PC-3 (cell line): ENCODE measurements around the gene FANCC. TPM values are rescaled to one million over a fixed set of nuclear protein-coding genes. Genes with fewer than 3 reads are reported as not detected.
A peak's percentile ranks its signal among the peaks of the same experiment; 100 is the strongest.

Source experiments
- ATAC-seq: fragments of 200-7000 bp; cut with Tn5 transposase; 2 replicates; pipeline ENCODE4 v1.9.1; 2020; ENCODE audit warnings: mild to moderate bottlenecking, moderate library complexity
- BruUV-seq: library from RNA; stranded (reverse); fragments of 400-500 nt; replicated peaks from 2 replicates; lab custom pipeline; 2021; lab: Mats Ljungman, UMichigan
- CTCF ChIA-PET: fragments of 300-600 bp; sonication (Branson Sonifier 250); formaldehyde crosslinking; loops from one replicate; lab custom pipeline; 2022; ENCODE audit warnings: antibody characterized with exemption; lab: Charles Lee
- POLR2A ChIA-PET: fragments of 300-600 bp; sonication (Branson Sonifier 250); formaldehyde crosslinking; loops from one replicate; lab custom pipeline; 2022; ENCODE audit warnings: antibody characterized with exemption; ENCODE audit not compliant: unreplicated experiment; lab: Charles Lee
- DNase-seq: peaks from one replicate; pipeline ENCODE4 v3.0.0-alpha.2; 2015
- H2AFZ ChIP-seq: fragments of 300-600 bp; sonication (generic); 2 replicates; pipeline ENCODE4 v1.6.0; 2016; ENCODE audit warnings: antibody characterized with exemption, low read length
- H3F3A ChIP-seq: fragments of 300-600 bp; sonication (generic); one replicate; pipeline ENCODE4 v1.6.0; 2017; ENCODE audit warnings: antibody characterized with exemption, low read length, control low read depth, mild to moderate bottlenecking; ENCODE audit not compliant: unreplicated experiment
- H3K27ac ChIP-seq: fragments of 300-600 bp; sonication (generic); 2 replicates; pipeline ENCODE4 v1.5.1; 2016; ENCODE audit warnings: mild to moderate bottlenecking, low read length
- H3K27me3 ChIP-seq: fragments of 300-600 bp; sonication (generic); 2 replicates; pipeline ENCODE4 v1.6.1; 2016; ENCODE audit warnings: low read length, mixed read lengths
- H3K36me3 ChIP-seq: fragments of 300-600 bp; sonication (generic); 2 replicates; pipeline ENCODE4 v1.6.1; 2016; ENCODE audit warnings: low read depth, mixed run types, low read length, mixed read lengths
- H3K4me1 ChIP-seq: fragments of 300-600 bp; sonication (generic); 2 replicates; pipeline ENCODE4 v1.5.1; 2016; ENCODE audit warnings: low read length; ENCODE audit not compliant: insufficient read depth
- H3K4me2 ChIP-seq: fragments of 300-600 bp; sonication (generic); 2 replicates; pipeline ENCODE4 v1.6.0; 2016; ENCODE audit warnings: low read length
- H3K4me3 ChIP-seq: fragments of 300-600 bp; sonication (generic); 2 replicates; pipeline ENCODE4 v1.5.1; 2016; ENCODE audit warnings: mild to moderate bottlenecking, low read length, mixed read lengths
- H3K79me2 ChIP-seq: fragments of 300-600 bp; sonication (generic); 2 replicates; pipeline ENCODE4 v1.6.1; 2017; ENCODE audit warnings: low read length, mixed read lengths
- H3K9ac ChIP-seq: fragments of 300-600 bp; sonication (generic); 2 replicates; pipeline ENCODE4 v1.6.0; 2016; ENCODE audit warnings: mild to moderate bottlenecking, low read length
- H3K9me2 ChIP-seq: fragments of 300-600 bp; sonication (generic); replicated peaks from 2 replicates; pipeline ENCODE4 v1.6.1; 2016; ENCODE audit warnings: mixed run types, low read length, mixed read lengths
- H3K9me3 ChIP-seq: fragments of 300-600 bp; sonication (generic); 2 replicates; pipeline ENCODE4 v1.6.1; 2016; ENCODE audit warnings: low read length, mixed read lengths
- H4K20me1 ChIP-seq: fragments of 300-600 bp; sonication (generic); 2 replicates; pipeline ENCODE4 v1.6.1; 2016; ENCODE audit warnings: low read length, mixed read lengths
- EZH2 ChIP-seq: fragments of 300-600 bp; sonication (generic); IDR thresholded peaks from one replicate; pipeline ENCODE4 v1.6.1; 2017; ENCODE audit warnings: antibody characterized with exemption, mild to moderate bottlenecking, low read length; ENCODE audit not compliant: unreplicated experiment
- EZH2phosphoT487 ChIP-seq: fragments of 300-600 bp; sonication (generic); IDR thresholded peaks from 2 replicates; pipeline ENCODE4 v1.6.1; 2018; ENCODE audit warnings: mild to moderate bottlenecking, antibody characterized with exemption, low read length, borderline replicate concordance
- intact Hi-C: fragments of 100-400 bp; cut with micrococcal nuclease; formaldehyde crosslinking; loops from 2 replicates; pipeline ENCODE4 v1.9.0; 2023
- total RNA-seq: library from RNA; depleted of rRNA; stranded (reverse); fragments of >200 nt; gene quantifications from 2 replicates; pipeline ENCODE4 v1.2.3, GENCODE V29; 2014
- TF ChIP-seq, protein P1 (sequence below): fragments of 300-600 bp; sonication (generic); conservative IDR thresholded peaks from 2 replicates; pipeline ENCODE4 v1.5.1; 2017; ENCODE audit warnings: antibody characterized with exemption, low read depth, mild to moderate bottlenecking, low read length

FANCC gene
- total RNA-seq, 1 experiment from 2014 or later, result 6.9 TPM

- no peaks in the 10 kb centered on the region for H4K20me1 ChIP-seq
- H3K4me2 ChIP-seq, result no peak overlapping the region
- H3F3A ChIP-seq, result no peaks in the 10 kb centered on the region
- ChIA-PET CTCF (no interaction called here), POLR2A (no interaction called here)
- H3K9ac ChIP-seq, result no peak overlapping the region
- no peak overlapping the region for H3K27ac ChIP-seq
- TF ChIP-seq, protein P1, sequence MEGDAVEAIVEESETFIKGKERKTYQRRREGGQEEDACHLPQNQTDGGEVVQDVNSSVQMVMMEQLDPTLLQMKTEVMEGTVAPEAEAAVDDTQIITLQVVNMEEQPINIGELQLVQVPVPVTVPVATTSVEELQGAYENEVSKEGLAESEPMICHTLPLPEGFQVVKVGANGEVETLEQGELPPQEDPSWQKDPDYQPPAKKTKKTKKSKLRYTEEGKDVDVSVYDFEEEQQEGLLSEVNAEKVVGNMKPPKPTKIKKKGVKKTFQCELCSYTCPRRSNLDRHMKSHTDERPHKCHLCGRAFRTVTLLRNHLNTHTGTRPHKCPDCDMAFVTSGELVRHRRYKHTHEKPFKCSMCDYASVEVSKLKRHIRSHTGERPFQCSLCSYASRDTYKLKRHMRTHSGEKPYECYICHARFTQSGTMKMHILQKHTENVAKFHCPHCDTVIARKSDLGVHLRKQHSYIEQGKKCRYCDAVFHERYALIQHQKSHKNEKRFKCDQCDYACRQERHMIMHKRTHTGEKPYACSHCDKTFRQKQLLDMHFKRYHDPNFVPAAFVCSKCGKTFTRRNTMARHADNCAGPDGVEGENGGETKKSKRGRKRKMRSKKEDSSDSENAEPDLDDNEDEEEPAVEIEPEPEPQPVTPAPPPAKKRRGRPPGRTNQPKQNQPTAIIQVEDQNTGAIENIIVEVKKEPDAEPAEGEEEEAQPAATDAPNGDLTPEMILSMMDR, result no peak
- TF ChIP-seq EZH2 (no peak), EZH2phosphoT487 (no peak)
- ATAC-seq (no peak), DNase-seq (no peak)
- no peaks in the 10 kb centered on the region for H3K9me2 ChIP-seq
- intact Hi-C loops, result no loop called here
- no peaks in the 10 kb centered on the region for H3K9me3 ChIP-seq
- H3K79me2 ChIP-seq, result no peaks in the 10 kb centered on the region
- H3K4me3 ChIP-seq, result no peak overlapping the region
- H3K36me3 ChIP-seq, result no peaks in the 10 kb centered on the region
- peaks cover 9% of the 10 kb centered on the region for H3K4me1 ChIP-seq
- no peaks in the 10 kb centered on the region for H3K27me3 ChIP-seq
- BruUV-seq, result no TSS peak
- no peak overlapping the region for H2AFZ ChIP-seq
These were observed 143.5 kb downstream of the FANCC start for GRCh38 chr9:95174038-95174437.

DNA sequence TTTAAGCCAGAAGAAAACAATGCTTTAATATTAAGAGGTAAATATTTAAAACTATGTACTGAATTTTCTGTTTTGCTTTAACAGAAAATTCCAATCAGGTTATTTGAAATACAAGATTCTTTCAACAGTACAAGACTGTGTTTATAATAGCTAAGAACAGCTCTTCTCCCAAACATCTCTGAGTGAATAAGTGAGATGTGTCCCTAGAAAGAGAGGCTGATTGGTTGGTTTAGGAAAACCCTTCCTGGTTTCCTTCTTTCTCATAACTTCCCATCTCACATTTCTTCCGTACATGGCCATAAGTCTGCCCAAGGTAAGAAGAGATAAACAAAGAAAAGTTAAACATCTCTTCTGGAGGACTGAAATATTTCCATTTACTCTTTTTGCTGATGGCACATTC, 145.9 kb downstream of the FANCC start:
- intact Hi-C loops, result no loop called here
- Histone ChIP-seq H3K4me1 (peaks cover 13% of the 10 kb centered on the region), H3K27ac (no peak overlapping the region), H3F3A (no peaks in the 10 kb centered on the region), H3K9ac (no peak overlapping the region), H3K9me2 (no peaks in the 10 kb centered on the region), H3K9me3 (no peaks in the 10 kb centered on the region), H3K4me3 (no peak overlapping the region), H3K36me3 (no peaks in the 10 kb centered on the region), H3K4me2 (no peak overlapping the region), H4K20me1 (no peaks in the 10 kb centered on the region), H2AFZ (no peak overlapping the region), H3K27me3 (no peaks in the 10 kb centered on the region), H3K79me2 (no peaks in the 10 kb centered on the region)
- TF ChIP-seq EZH2phosphoT487, result no peak
- TF ChIP-seq, protein P1, result no peak
- TF ChIP-seq EZH2, result no peak
- DNase-seq (no peak), ATAC-seq (no peak)
- CTCF ChIA-PET, result no interaction called here
- POLR2A ChIA-PET, result no interaction called here
- BruUV-seq, result no TSS peak

DNA sequence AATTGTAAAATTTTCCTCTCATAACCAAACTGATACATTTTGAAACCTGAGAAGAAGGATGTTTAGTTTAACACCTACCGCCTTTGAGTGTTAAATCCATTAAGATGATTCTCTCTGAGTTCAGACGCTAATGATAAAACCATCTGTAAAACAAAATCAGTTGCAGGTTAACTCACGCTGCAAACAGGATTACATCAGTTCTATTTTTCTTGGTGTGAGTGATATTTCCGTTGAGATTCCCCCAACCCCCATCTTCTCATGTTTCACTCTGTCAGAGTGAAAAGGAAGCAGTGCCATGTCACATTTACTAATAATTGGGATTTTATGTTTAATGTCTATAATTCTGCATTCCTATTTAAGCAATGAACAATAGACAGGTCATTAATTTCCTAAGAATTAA, 146.5 kb downstream of the FANCC start:
- H3K4me3 ChIP-seq, result 0 out of 2 replicates have a peak overlapping the region, but pooled peaks have one; percentile 4
- no TSS peak for BruUV-seq
- TF ChIP-seq, protein P1, result no peak
- no peak for TF ChIP-seq EZH2phosphoT487
- TF ChIP-seq EZH2, result no peak
- 0 out of 2 replicates have a peak overlapping the region, but pooled peaks have one; percentile 24 for H2AFZ ChIP-seq
- H3K4me1 ChIP-seq, result peaks cover 13% of the 10 kb centered on the region
- peak; percentile 54 for DNase-seq
- no peak overlapping the region for H3K27ac ChIP-seq
- H3K79me2 ChIP-seq, result no peaks in the 10 kb centered on the region
- CTCF ChIA-PET, result no interaction called here
- H3K27me3 ChIP-seq, result no peaks in the 10 kb centered on the region
- no peaks in the 10 kb centered on the region for H3K9me3 ChIP-seq
- POLR2A ChIA-PET, result no interaction called here
- no peaks in the 10 kb centered on the region for H4K20me1 ChIP-seq
- H3K4me2 ChIP-seq, result peak overlapping the region; percentile 53
- H3K36me3 ChIP-seq, result no peaks in the 10 kb centered on the region
- intact Hi-C loops, result no loop called here
- no peak overlapping the region for H3K9ac ChIP-seq
- ATAC-seq, result peak; percentile 71
- H3F3A ChIP-seq, result no peaks in the 10 kb centered on the region
- no peaks in the 10 kb centered on the region for H3K9me2 ChIP-seq
